ENCODE data around the gene FGFR3.
A peak's percentile ranks its signal among the peaks of the same experiment; 100 is the strongest.

FGFR3 gene

GRCh38 chr4:1802720-1803522 lies 9.8 kb downstream of the FGFR3 start:
- DNase-seq (ENCODE audit: low read depth): no peak

- DNase-seq (ENCODE audit: low read depth): no peak
Measured at GRCh38 chr4:1803523-1804423, 10.7 kb downstream of the FGFR3 start.

GRCh38 chr4:1804638-1805492 lies 11.8 kb downstream of the FGFR3 start:
- DNase-seq (ENCODE audit: low read depth): no peak

DNA sequence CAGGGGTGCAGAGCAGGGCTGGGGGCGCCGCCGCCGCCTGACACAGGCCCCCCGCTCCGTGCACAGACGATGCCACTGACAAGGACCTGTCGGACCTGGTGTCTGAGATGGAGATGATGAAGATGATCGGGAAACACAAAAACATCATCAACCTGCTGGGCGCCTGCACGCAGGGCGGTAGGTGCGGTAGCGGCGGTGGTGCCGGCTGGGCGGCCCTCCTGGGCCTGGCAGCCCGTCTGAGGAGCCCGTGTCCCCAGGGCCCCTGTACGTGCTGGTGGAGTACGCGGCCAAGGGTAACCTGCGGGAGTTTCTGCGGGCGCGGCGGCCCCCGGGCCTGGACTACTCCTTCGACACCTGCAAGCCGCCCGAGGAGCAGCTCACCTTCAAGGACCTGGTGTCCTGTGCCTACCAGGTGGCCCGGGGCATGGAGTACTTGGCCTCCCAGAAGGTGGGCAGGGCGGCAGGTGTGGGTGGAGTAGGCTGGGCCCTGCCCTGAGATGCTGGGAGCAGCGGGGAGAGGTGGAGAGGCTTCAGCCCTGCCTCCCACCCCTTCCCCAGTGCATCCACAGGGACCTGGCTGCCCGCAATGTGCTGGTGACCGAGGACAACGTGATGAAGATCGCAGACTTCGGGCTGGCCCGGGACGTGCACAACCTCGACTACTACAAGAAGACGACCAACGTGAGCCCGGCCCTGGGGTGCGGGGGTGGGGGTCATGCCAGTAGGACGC lies 12.6 kb downstream of the FGFR3 start:
- DNase-seq (ENCODE audit: low read depth): no peak

GRCh38 chr4:1806223-1806564 lies 13.1 kb downstream of the FGFR3 start:
- DNase-seq (ENCODE audit: low read depth): no peak

DNA sequence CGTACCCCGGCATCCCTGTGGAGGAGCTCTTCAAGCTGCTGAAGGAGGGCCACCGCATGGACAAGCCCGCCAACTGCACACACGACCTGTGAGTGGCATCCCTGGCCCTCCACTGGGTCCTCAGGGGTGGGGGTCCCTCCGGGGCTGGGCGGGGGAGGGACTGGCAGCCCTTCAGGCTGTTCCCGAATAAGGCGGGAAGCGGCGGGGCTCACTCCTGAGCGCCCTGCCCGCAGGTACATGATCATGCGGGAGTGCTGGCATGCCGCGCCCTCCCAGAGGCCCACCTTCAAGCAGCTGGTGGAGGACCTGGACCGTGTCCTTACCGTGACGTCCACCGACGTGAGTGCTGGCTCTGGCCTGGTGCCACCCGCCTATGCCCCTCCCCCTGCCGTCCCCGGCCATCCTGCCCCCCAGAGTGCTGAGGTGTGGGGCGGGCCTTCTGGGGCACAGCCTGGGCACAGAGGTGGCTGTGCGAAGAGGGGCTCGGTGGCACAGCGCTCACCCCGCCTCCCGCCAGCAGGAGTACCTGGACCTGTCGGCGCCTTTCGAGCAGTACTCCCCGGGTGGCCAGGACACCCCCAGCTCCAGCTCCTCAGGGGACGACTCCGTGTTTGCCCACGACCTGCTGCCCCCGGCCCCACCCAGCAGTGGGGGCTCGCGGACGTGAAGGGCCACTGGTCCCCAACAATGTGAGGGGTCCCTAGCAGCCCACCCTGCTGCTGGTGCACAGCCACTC lies 13.7 kb downstream of the FGFR3 start:
- DNase-seq (ENCODE audit: low read depth): no peak

DNA sequence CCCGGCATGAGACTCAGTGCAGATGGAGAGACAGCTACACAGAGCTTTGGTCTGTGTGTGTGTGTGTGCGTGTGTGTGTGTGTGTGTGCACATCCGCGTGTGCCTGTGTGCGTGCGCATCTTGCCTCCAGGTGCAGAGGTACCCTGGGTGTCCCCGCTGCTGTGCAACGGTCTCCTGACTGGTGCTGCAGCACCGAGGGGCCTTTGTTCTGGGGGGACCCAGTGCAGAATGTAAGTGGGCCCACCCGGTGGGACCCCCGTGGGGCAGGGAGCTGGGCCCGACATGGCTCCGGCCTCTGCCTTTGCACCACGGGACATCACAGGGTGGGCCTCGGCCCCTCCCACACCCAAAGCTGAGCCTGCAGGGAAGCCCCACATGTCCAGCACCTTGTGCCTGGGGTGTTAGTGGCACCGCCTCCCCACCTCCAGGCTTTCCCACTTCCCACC lies 14.3 kb downstream of the FGFR3 start:
- DNase-seq (ENCODE audit: low read depth): no peak

DNA sequence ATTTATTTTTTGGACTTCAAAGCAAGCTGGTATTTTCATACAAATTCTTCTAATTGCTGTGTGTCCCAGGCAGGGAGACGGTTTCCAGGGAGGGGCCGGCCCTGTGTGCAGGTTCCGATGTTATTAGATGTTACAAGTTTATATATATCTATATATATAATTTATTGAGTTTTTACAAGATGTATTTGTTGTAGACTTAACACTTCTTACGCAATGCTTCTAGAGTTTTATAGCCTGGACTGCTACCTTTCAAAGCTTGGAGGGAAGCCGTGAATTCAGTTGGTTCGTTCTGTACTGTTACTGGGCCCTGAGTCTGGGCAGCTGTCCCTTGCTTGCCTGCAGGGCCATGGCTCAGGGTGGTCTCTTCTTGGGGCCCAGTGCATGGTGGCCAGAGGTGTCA lies 15.3 kb downstream of the FGFR3 start:
- DNase-seq (ENCODE audit: low read depth): no peak

- DNase-seq (ENCODE audit: low read depth): no peak
Measured at GRCh38 chr4:1808851-1809753, 16.0 kb downstream of the FGFR3 start.

GRCh38 chr4:1809754-1810502 lies 16.8 kb downstream of the FGFR3 start:
- DNase-seq (ENCODE audit: low read depth): peak; percentile 56

DNA sequence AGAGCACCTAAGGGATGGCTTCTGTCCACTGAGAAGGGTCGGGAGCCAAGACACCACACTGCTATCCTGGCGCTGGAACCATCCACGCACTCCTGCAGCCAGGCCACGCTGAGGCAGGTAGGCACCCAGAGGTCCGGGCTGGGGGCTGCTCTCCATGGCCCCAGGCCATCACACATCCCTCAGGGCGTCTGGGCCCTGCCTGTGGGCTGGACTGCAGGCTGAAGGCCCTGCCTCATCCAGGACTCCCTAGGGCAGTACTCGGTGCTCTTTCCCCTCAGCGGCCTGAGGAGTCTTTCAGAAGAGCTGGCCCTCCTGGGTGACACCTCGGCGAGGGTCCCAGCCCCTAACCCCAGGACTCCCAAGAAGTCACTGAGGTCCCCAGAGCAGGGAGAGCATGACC lies 17.7 kb downstream of the FGFR3 start:
- DNase-seq (ENCODE audit: low read depth): no peak

- DNase-seq (ENCODE audit: low read depth): no peak
Measured at GRCh38 chr4:1812720-1813119, 19.6 kb downstream of the FGFR3 start.

- DNase-seq (ENCODE audit: low read depth): no peak
Measured at GRCh38 chr4:1813231-1813630, 20.1 kb downstream of the FGFR3 start.

- DNase-seq (ENCODE audit: low read depth): no peak
Measured at GRCh38 chr4:1813915-1814314, 20.8 kb downstream of the FGFR3 start.

DNA sequence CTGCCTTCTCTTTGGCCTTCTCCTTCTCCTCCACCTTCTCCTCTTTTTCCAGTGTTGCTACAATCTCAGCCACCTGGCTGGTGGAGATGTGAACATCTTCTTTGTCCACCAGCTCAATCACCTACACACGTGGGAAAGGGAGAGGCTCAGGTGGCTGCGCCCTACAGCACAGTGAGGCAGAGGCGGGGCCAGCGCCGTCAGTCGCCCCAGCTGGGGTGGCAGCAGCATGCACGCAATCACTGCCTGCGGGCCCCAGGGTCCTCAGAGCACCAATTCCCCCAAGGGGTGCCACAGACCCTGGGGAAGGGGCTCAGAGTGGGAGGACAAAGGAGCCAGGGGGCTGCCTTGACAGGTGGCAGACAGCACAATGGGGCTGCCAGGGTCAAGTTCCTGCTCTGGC lies 21.4 kb downstream of the FGFR3 start:
- DNase-seq (ENCODE audit: low read depth): no peak

GRCh38 chr4:1815096-1815996 lies 22.3 kb downstream of the FGFR3 start:
- DNase-seq (ENCODE audit: low read depth): no peak

GRCh38 chr4:1815997-1816860 lies 23.1 kb downstream of the FGFR3 start:
- no peak for DNase-seq (ENCODE audit: low read depth)

All from activated T-cell treated with anti-CD3 and anti-CD28 coated beads for 24 hours (primary cell).